ENCODE results near the gene TMEM139. TPM values are rescaled to one million over a fixed set of nuclear protein-coding genes. Genes with fewer than 3 reads are reported as not detected.

The TMEM139 gene
- total and polyA plus RNA-seq, 10 of the 15 experiments (the other 5 are each of a cell fraction or from before 2014, with no cell fraction given) = 0.31 TPM; not detected in 9

GRCh38 chr7:143286522-143286890 is 1.7 kb downstream of the TMEM139 start:
- SMC1A ChIA-PET (ENCODE audit: uncharacterized antibody, unreplicated experiment) = interaction anchor here (0.9 kb wide), 1 partner anchor 10 kb away, joined by 3 read pairs; no protein-coding TSS in a partner anchor
- no peaks in the 10 kb centered on the region for H4K20me1 ChIP-seq (ENCODE audit: control insufficient read depth, insufficient read depth)
- in situ Hi-C loops (cut with MboI) (no loop called here), intact Hi-C loops (cut with micrococcal nuclease; ENCODE audit: unreplicated experiment) (no loop called here)
- no peak for TF ChIP-seq CREM (IDR thresholded peaks at IDR 0.05; ENCODE audit: low read depth)
- TF ChIP-seq E2F8 (IDR thresholded peaks at IDR 0.05; ENCODE audit: low read depth, partially characterized antibody) = no peak
- no peak for TF ChIP-seq TCF3 (IDR thresholded peaks at IDR 0.05; ENCODE audit: borderline replicate concordance, insufficient read depth, low read depth, low read length)
- TF ChIP-seq ATF7 (IDR thresholded peaks at IDR 0.05; ENCODE audit: low read depth) = no peak
- TF ChIP-seq ZNF24 (IDR thresholded peaks at IDR 0.05) = no peak
- TF ChIP-seq RCOR1 (conservative IDR thresholded peaks at IDR 0.05; ENCODE audit: low read depth, low read length) = no peak
- TF ChIP-seq HDAC2 (IDR thresholded peaks at IDR 0.05) = no peak
- TF ChIP-seq EGR1 (IDR thresholded peaks at IDR 0.05; ENCODE audit: borderline replicate concordance in 1 of 2, low read depth in 2 of 2, low read length in 2 of 2) = no peak
- TF ChIP-seq TCF7 (IDR thresholded peaks at IDR 0.05; ENCODE audit: borderline replicate concordance) = no peak
- TF ChIP-seq, protein P1, sequence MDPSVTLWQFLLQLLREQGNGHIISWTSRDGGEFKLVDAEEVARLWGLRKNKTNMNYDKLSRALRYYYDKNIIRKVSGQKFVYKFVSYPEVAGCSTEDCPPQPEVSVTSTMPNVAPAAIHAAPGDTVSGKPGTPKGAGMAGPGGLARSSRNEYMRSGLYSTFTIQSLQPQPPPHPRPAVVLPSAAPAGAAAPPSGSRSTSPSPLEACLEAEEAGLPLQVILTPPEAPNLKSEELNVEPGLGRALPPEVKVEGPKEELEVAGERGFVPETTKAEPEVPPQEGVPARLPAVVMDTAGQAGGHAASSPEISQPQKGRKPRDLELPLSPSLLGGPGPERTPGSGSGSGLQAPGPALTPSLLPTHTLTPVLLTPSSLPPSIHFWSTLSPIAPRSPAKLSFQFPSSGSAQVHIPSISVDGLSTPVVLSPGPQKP (IDR thresholded peaks at IDR 0.05; ENCODE audit: low read depth, low read length) = no peak
- TF ChIP-seq, protein P2, sequence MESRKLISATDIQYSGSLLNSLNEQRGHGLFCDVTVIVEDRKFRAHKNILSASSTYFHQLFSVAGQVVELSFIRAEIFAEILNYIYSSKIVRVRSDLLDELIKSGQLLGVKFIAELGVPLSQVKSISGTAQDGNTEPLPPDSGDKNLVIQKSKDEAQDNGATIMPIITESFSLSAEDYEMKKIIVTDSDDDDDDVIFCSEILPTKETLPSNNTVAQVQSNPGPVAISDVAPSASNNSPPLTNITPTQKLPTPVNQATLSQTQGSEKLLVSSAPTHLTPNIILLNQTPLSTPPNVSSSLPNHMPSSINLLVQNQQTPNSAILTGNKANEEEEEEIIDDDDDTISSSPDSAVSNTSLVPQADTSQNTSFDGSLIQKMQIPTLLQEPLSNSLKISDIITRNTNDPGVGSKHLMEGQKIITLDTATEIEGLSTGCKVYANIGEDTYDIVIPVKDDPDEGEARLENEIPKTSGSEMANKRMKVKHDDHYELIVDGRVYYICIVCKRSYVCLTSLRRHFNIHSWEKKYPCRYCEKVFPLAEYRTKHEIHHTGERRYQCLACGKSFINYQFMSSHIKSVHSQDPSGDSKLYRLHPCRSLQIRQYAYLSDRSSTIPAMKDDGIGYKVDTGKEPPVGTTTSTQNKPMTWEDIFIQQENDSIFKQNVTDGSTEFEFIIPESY (IDR thresholded peaks at IDR 0.05) = no peak
- no peak for TF ChIP-seq NR2C2 (IDR thresholded peaks at IDR 0.05; ENCODE audit: borderline replicate concordance, control insufficient read depth, insufficient read length, low read depth)
- no peak for TF ChIP-seq HCFC1 (IDR thresholded peaks at IDR 0.05; ENCODE audit: low read length)
- TF ChIP-seq YBX1 (IDR thresholded peaks at IDR 0.05) = no peak
- TF ChIP-seq IKZF1 (conservative IDR thresholded peaks at IDR 0.05) = no peak
- TF ChIP-seq POLR2AphosphoS2 (IDR thresholded peaks at IDR 0.05; ENCODE audit: low read depth, low read length) = no peak
- no peaks in the 10 kb centered on the region for H3K27me3 ChIP-seq (replicated peaks in 1 of 2; ENCODE audit: control insufficient read depth in 2 of 2, insufficient read depth in 2 of 2, low read length in 1 of 2)
- peaks cover 31% of the 10 kb centered on the region for H3K79me2 ChIP-seq (ENCODE audit: control insufficient read depth, insufficient read depth, low read length)
- no peak for ATAC-seq
- no peak for FAIRE-seq
- 86% methylated on average over 6 of the region's 6 CpGs for WGBS (ENCODE audit: insufficient coverage, insufficient replicate concordance, low lambda C conversion rate, missing lambda C conversion rate)
- no peak for DNase-seq (ENCODE audit: low read depth, low spot score)
- H3K4me2 ChIP-seq (ENCODE audit: control insufficient read depth, insufficient read depth) = no peak overlapping the region
- BruUV-seq (replicated peaks) = no TSS peak
- H3K36me3 ChIP-seq (ENCODE audit: control insufficient read depth in 2 of 2, insufficient read depth in 2 of 2, low read length in 1 of 2) = no peaks in the 10 kb centered on the region
- H3K9ac ChIP-seq (ENCODE audit: control insufficient read depth, insufficient read depth, low read length) = no peak overlapping the region
- no peak overlapping the region for H3K27ac ChIP-seq (ENCODE audit: control insufficient read depth, insufficient read depth)
- H3K4me3 ChIP-seq = no peak overlapping the region
- RAD21 ChIA-PET (ENCODE audit: unreplicated experiment) = interaction anchor here (1.0 to 1.9 kb wide), 2 partner anchors 13 to 24 kb away, joined by 3 to 7 read pairs; partner anchors contain the start of gene GSTK1
- H3K9me3 ChIP-seq (replicated peaks; ENCODE audit: control insufficient read depth, insufficient read depth, low read length) = no peaks in the 10 kb centered on the region; the same call in 2 of the 3 replicates
- no peak overlapping the region for H2AFZ ChIP-seq (ENCODE audit: control insufficient read depth, low read depth, low read length)
- POLR2A ChIA-PET = no interaction called here
- H3K4me1 ChIP-seq (ENCODE audit: control insufficient read depth, insufficient read depth, low read length) = peaks cover 10% of the 10 kb centered on the region
- CTCF ChIA-PET = interaction anchor here (1.5 to 1.8 kb wide), 2 partner anchors 19 to 46 kb away, joined by 4 to 8 read pairs; no protein-coding TSS in a partner anchor

All from GM12878 (cell line).